Raji (cell line): ENCODE measurements around the gene KCMF1.
A peak's percentile ranks its signal among the peaks of the same experiment; 100 is the strongest.

ENCODE experiments used
- POLR2A ChIP-seq: IDR thresholded peaks from 2 replicates; pipeline ENCODE4 v1.6.1; 2011; ENCODE audit warnings: low read depth, low read length, control low read depth; ENCODE audit not compliant: insufficient read depth

The KCMF1 gene

GRCh38 chr2:84946204-84947009 lies 24.6 kb upstream of the KCMF1 start:
- TF ChIP-seq POLR2A, result peak; percentile 50; the same call in 1 of the 2 replicates

GRCh38 chr2:84947010-84947593 lies 23.9 kb upstream of the KCMF1 start:
- TF ChIP-seq POLR2A, result no peak

GRCh38 chr2:84953535-84953934 lies 17.4 kb upstream of the KCMF1 start:
- TF ChIP-seq POLR2A, result no peak

- no peak for TF ChIP-seq POLR2A
Observed at GRCh38 chr2:84954329-84954728, 16.6 kb upstream of the KCMF1 start.

- no peak for TF ChIP-seq POLR2A
Observed at GRCh38 chr2:84956334-84957297, 14.3 kb upstream of the KCMF1 start.

GRCh38 chr2:84957771-84958134 lies 13.2 kb upstream of the KCMF1 start:
- no peak for TF ChIP-seq POLR2A

GRCh38 chr2:84958135-84959059 lies 12.6 kb upstream of the KCMF1 start:
- no peak for TF ChIP-seq POLR2A

- TF ChIP-seq POLR2A, result no peak
Observed at GRCh38 chr2:84959095-84959565, 11.8 kb upstream of the KCMF1 start.

- no peak for TF ChIP-seq POLR2A
Observed at GRCh38 chr2:84959566-84960506, 11.1 kb upstream of the KCMF1 start.

GRCh38 chr2:84962917-84963316 lies 8.0 kb upstream of the KCMF1 start:
- TF ChIP-seq POLR2A, result no peak

GRCh38 chr2:84963323-84963691 lies 7.7 kb upstream of the KCMF1 start:
- TF ChIP-seq POLR2A, result no peak

- 0 out of 2 replicates have a peak, but pooled peaks have one; percentile 13 for TF ChIP-seq POLR2A
Observed at GRCh38 chr2:84963692-84964405, 7.1 kb upstream of the KCMF1 start.
